GM21526 (cell line): ENCODE measurements around the gene PVR.
"Not testable (repeated sequence)": the region's sequence is repeated elsewhere in the genome, so short reads cannot be mapped to it uniquely, and the experiment has no call there.

Experiments
- ATAC-seq: cut with Tn5 transposase; IDR thresholded peaks from one replicate; pipeline ENCODE4 v1.9.1; 2021; ENCODE audit warnings: moderate library complexity; ENCODE audit not compliant: unreplicated experiment, low FRiP score

Gene PVR

DNA sequence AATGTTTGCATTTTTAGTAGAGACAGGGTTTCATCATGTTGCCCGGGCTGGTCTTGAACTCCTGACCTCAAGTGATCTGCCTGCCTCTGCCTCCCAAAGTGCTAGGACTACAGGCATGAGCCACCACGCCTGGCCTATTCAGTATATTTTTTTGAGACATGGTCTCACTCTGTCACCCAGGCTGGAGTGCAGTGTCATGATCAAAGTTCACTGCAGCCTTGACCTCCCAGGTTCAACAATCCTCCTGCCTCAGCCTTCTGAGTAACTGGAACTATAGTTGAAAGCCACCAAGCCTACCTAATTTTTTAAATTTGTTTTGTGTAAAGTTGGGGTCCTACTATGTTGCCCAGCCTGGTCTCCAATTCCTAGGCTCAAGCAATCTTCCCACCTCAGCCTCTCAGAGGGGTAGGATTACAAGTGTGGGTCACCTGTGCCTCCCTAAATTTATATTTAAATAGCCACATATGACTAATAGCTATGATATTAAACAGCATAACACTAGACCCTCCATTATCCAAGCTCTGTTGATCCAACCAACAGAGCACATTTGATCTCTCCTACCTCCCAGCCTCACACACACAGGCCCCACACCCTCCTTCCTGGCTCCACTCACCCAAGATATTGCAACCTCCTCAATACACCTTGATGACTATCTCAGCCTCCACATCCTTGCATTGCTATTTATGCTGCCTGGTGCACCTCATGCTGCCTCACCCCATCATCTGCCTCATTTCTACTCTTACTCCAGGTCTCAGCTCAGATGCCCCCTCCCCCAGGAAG, 25.5 kb downstream of the PVR start:
- no peak for ATAC-seq

DNA sequence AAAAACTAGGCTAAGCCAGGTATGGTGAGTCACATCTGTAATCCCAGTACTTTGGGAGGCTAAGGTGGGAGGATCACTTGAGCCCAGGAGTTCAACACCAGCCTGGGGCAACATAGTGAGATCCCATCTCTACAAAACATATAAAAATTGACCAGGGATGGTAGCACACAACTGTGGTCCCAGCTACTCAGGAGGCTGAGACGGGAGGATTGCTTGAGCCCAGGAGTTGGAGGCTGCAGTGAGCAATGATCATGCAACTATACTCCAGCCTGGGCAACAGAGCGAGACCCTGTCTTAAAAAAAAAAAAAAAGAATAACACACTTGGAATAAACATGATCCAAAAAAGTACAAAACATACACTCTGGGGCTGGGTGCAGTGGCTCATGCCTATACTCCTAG, 26.3 kb downstream of the PVR start:
- not testable (repeated sequence) for ATAC-seq

DNA sequence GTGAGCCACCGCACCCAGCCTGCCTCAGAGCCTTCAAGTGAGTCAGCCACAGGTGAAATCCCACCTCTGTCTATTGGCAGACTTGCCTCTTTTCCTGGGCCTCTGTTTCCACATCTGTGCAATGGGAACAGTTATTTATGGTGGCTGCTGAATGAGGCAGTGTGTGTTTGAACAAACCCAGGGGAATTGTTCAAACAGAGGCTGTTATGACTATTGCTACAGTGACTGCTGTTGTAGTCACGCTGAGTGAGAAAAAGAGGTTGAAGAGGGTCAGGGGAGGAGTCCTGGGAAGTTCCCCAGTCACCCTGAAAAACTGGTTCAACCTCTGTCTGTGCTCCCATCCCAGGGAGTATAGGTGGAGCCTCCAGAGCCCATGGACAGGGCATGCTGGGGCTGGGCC, 27.7 kb downstream of the PVR start, which contains the start of gene CEACAM19:
Gene CEACAM19, plus strand, starts transcription at position 83 of the 400 bp plus-strand sequence. CDS start 450 bp downstream, outside the sequence.
- ATAC-seq = no peak

DNA sequence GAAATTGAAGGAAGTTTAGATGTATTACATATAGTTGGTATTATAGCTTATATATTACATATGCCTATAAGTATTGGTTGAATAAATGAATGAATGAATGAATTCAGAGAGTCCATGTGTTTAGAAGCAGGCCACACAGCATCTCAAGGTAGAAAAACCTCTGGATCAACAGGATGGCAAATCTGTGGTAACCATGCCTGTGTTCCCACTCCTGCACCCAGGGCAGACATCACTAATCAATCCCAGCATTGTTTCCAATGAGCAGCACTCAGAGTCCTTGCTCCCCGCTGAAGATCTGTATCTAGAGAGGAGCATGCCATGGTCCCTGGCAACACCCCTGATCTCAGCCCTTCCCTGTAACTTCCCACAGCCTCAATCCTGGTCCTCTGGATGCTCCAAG, 28.5 kb downstream of the PVR start:
- no peak for ATAC-seq

DNA sequence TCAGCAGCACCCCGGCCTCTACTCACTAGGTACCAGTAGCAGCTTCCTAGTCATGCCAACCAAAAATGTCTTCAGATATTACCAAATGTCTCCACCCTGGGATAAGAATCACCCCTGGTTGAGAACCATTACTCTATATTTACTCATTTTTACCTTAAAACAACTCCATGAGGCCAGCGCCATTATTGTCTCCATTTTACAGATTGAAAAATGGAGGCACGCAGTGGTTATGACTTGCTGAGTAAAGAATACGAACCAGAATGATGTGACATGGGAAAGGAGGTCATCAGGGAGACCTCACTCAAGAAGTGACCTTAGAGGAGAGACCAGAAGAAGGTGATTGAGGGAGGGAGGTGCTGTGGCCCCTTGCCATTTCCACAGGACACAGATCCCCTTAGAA, 29.8 kb downstream of the PVR start:
- no peak for ATAC-seq

DNA sequence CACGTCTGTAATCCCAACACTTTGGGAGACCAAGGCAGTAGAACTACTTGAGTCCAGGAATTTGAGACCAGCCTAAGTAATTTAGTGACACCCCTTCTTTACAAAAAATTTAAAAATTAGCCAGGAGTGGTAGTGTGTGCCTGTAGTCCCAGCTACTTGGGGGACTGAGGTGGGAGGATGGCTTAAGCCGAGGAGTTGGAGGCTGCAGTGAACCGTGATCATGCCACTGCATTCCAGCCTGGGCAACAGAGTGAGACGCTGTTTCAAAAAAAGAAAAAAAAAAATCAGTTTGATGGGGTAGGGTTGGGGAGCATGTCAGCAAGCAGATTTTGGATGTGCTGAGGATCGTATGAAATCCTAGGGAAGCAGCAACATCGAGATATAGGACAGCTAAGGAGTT, 31.8 kb downstream of the PVR start:
- no peak for ATAC-seq

DNA sequence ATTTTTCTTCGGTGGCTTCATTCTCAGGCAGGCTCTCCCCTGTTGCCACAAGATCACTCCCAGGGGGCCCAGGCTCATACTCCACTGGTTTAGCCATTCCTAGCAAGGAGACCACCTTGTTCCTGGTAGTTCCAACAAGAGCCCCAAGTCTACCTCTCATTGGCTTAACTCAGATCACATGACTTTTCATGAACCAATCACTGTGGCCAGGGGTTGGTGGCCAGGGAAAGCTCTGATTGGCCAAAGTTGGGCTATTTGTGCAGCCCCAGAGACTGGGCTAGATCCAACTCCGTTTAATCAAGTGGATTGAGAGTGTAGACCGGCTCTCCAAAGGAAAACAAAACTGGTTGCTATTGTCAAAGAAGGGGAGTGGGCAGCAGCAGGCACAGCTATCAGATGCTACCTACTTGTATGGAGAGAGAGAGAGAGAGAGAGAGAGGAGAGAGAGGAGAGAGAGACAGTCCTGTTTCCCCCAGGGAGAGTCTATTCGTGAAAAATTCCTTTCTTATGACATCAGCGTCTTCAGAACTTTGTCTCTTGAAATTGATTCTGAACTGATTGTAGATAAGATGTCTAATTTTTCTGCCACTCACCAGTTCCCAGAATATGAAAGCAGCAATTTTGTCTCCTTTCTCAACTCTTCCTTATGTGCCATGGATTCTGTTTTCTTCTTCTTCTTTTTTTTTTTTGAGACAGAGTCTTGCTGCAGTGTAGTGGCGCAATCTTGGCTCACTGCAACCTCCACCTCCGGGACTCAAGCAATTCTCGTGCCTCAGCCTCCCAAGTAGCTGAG, 33.5 kb downstream of the PVR start:
- ATAC-seq = no peak

DNA sequence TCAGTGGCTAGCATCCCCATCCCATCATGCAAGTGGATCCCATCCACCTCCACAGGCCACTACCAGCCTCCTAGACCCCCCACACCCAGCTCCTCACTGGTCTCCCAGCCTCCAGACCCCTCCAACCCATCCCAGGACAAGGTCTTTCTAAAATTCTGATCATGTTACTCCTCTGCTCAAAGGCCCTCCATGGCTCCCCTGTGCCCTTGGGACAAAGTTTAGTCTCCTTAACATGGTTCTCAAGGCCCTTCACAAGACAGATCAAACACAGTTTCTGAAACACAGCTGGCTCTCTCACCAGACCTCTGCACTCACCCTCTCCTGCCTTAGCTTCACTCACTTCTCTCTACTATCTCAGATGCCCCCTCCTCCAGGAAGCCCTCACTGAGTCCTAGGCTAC, 36.8 kb downstream of the PVR start:
- no peak for ATAC-seq

DNA sequence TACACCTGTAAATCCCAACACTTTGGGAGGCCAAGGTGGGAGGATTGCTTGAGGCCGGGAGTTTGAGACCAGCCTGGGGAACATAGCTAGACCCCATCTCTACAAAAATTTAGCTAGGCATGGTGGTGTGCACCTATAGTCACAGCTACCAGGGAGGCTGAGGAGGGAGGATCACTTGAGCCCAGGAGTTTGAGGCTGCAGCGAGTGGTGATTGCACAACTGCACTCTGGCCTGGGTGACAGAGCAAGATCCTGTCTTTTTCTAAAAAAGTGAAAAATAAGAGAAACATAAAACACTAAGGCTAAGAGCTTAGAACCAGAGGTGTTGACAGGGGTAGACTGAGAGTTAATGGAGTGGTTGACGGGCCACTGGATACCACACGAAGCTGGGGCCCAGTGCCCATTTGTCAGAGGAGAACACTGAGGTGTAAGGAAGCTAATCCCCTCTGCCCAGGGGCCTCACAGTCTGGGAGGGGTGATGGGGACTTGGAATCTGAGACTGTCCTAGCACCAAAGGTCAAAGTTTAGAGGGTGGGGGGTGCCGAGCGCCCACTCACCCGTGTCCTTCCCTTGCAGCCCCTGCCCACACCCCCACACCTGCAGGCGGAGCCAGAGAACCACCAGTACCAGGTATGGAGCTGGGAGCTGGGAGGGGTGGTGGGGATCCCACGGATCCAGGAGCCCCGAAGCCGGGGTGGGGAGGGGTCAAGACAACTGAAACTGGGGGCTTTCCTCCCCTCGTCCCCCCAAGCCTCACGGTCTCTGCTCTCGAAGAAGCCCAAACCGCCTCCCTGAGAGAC, 38.5 kb downstream of the PVR start:
- ATAC-seq = no peak

DNA sequence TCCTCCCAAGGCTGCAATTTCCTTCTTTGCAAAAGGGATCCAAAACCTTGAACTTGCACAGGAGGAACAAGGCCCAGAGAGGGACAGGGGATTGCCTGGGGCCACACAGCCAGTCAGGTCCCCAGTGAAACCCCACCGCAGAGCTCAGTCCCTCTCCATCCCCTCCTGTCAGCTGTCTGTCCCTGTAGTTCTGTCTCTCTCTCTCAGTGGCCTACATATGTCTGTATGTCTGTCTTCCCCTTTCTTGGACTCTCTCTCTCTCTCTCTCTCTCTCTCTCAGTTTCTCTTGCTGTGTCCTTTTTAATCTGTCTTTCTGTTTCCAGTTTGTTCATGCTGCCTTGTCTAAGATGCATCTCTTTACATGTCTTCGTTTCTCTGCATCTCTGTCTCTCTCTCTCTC, 39.1 kb downstream of the PVR start:
- no peak for ATAC-seq

DNA sequence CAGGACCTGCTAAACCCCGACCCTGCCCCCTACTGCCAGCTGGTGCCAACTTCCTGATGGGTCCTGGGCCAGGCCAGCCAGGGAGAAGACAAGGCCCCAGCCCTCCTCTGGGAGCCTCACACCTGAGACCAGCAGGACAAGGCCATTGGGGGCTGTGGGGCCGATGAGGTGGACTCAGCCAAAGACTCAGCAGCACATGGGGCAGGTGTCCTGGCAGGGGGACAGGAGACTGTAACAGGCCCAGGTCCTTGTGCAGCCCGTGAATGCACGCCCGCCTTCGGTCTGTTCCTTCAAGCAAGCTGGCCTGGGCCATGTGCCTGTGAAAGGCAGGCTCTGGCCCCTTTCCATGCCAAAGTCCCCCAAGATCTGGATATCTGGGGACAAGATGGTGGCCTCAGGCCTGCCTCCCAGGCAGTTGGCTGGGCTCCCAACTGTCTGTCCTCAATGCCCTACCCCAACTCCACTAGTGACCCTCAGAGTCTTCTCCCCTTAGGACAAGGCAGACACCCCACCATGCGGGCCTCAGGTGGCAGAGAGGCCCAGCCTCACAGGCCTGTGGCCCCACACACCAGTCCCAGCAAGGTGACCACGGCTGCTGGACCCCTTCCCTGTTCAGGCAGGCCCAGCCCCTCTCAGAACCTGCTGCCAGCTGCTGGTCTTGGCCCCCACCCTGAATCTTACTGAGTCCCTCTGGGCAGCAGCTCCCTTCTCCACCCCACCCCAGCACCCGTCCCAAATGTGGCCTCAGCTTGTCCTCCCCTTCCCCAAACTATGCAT, 39.9 kb downstream of the PVR start:
- no peak for ATAC-seq

DNA sequence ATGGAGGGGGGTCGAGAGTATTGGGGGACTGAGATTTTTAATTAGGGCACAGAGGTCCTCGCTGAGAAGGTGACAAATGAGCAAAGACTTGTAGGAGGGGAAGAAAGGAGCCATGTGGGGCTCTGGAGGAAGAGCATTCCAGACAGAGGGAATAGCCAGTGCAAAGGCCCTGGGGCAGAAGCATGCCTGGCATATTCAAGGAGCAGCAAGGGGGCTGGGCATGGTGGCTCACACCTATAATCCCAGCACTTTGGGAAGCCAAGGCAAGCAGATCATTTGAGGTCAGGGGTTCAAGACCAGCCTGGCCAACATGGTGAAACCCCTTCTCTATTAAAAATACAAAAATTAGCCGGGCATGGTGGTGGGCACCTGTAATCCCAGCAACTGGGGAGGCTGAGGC, 40.7 kb downstream of the PVR start:
- ATAC-seq = not testable (repeated sequence)

DNA sequence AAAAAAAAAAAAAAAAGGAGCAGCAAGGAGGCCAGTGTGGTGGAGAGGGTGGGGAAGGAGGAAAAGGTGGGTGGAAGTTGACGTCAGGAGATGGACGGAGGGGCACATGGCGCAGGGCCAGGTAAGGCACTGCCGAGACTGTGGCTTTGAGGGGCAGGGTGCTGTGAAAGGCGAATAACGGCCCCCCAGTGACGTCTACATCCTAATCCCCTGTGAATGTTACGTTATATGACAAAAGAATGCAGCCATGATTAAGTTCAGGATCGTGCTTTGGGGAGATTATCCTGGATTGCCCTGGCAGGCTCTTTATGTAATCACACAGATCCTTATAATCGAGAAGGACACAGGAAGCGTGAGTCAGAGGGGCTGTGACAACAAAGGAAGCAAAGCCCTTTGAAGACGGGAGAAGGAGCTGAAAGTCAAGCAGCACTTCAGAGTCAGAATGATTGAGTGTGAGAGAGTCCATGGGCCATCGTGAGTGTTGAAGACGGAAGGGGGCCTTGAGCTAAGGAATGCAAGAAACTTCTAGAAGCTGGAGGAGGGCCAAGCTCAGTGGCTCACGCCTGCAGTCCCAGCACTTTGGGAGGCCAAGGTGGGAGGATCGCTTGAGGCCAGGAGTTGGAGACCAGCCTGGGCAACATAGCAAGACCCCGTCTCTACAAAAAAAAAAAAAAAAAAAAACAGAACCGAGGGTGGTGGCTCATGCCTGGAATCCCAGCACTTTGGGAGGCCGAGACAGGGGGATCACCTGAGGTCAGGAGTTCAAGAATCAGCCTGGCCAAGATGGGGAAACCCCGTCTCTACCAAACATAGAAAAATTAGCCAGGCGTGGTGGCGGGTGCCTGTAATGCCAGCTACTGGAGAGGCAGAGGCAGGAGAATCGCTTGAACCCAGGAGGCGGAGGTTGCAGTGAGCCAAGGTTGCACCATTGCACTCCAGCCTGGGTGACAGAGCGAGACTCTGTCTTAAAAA, 41.5 kb downstream of the PVR start:
- ATAC-seq = no peak

DNA sequence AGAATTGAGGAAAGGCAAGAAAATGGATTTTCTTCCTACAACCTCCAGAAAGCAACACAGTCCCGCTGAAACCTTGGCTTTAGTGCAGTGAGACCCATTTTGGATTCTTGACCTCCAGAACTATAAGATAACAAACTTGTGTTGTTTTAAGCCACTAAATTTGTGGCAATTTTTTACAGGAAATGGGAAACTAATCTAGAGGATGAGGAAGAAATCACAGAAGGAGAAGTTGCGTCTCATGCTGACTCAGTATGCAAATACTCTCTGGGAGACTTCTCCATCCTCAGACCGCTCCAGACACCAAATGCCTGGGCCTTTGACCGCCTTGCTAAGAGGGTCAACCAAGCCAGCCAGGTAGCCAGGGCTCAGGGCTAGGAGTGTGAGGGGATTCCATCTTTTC, 42.2 kb downstream of the PVR start:
- ATAC-seq = no peak

DNA sequence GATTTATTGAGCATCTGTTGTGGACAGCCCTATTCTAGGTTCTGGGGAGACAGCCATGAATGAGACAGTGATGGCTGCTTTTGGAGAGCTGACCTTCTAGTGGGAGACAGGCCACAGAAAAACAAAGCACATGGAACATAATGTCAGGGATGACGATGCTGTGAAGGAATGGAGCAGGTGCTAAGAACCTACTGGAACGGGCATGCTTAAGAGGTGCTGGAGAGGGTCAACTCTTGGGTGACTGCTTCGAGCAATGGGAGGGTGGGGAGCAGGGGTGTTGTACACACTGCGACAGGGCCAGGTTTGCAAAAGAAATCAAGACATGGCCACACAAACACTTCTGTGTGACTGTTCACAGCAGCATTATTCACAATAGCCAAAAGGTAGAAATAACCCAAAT, 43.2 kb downstream of the PVR start:
- ATAC-seq = no peak

DNA sequence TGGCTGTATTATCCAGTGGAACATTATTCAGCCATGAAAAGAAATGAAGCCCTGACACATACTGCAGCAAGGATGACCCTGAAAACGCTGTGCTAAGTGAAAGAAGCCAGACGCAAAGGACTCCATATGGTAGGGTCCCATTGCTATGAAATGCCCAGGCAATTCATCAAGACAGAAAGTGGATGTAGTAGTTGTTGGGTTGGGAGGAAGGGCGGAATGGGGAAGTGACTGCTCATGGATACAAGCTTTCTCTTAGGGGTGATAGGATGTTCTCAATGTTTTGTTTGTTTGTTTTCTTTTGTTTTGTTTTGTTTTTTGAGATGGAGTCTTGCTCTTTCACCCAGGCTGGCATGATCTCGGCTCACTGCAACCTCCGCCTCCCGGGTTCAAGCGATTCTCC, 44.2 kb downstream of the PVR start:
- no peak for ATAC-seq

DNA sequence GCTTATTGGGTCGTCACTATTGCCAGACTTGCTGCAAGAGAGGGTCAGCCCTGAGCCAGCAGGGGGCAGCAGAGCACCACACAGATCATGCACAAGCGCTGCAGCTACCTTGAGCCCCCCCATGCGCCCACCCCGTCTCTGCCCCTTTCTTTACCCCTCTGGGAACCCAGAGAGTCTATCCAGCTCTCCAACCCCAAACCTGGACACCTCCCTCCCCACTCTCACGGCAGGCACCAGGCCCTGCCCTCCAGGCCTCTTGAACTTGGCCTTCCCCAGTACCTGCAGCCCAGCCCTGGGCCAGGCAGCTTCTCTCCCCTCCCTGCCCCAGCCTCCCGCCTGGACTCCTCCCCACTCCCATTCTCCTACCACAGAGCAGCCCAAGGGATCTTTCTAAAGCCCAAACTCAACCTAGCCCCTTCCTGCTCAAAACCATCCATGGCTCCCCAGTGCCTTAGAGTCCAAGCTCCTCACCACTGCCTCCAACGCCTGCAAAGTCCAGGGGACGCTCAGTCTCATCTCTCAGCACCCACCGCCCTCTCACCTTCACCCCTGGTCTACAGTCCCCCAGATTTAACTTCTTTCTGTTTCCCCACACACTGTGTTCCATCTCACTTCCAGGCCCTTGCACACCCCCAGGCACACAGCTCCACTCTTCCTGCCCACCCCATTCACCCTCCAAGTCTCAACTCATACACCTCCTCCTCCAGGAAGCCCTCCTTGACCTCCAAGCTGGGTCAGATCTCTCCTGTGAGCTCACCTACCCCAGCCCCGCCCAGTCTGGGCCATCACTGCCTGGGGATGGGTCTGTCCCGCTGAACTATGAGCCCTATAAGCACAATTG, 45.8 kb downstream of the PVR start:
- no peak for ATAC-seq

DNA sequence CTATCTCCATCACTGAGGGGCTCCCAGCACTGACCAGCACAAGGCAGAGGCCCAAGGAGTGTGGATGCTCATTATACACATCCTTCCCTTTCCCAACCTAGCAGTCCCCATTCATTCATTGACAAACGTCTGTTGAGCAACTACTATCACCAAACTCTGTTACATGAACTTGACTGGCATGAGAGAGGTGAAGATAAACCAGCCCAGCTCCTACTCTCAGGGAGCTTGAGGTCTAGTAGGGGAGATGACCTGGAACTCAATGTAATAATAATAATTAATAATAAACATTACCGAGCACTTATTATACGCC, 46.4 kb downstream of the PVR start:
- no peak for ATAC-seq

DNA sequence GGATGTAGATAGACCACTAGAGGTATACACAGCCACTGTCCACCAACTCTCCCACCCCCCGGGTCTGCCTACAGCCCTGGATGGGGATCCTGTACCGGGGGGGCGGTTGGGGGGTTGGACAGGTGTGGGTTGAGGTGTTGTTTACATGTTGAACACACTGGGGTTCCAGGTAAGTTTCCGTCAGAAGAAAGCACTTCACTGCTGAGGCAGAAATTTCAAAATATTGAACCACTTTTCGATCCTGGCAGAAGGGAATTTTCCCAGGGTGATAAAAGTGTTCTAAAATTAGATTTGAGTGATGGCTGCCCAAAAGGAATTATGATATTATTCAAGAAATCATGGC, 48.6 kb downstream of the PVR start:
- no peak for ATAC-seq
